HepG2 (cell line): ENCODE results near the gene URM1.

Source experiments
- CBFB ChIP-seq: sonication (generic); formaldehyde crosslinking; IDR thresholded peaks from 2 replicates; pipeline ENCODE4 v1.4.0; 2020; ENCODE audit warnings: missing genetic modification reagents
- CHD2 ChIP-seq: IDR thresholded peaks from 2 replicates; pipeline ENCODE4 v1.6.1; 2011; ENCODE audit warnings: low read depth, low read length, improper control_type of control experiment
- KDM1A ChIP-seq: IDR thresholded peaks from 2 replicates; pipeline ENCODE4 v1.6.1; 2016; ENCODE audit warnings: missing compliant biosample characterization
- NFE2 ChIP-seq: sonication (generic); formaldehyde crosslinking; IDR thresholded peaks from 2 replicates; pipeline ENCODE4 v1.4.0; 2020; ENCODE audit warnings: missing genetic modification reagents
- PCBP2 ChIP-seq: fragments of 200-400 bp; formaldehyde crosslinking; optimal IDR thresholded peaks from 2 replicates; pipeline ENCODE3; 2018; ENCODE audit warnings: low read length, low read depth; ENCODE audit not compliant: poor library complexity, severe bottlenecking
- RFX3 ChIP-seq: IDR thresholded peaks from 2 replicates; pipeline ENCODE4 v1.6.1; 2016; ENCODE audit warnings: missing biosample characterization, missing genetic modification reagents
- SETDB1 ChIP-seq: sonication (generic); formaldehyde crosslinking; IDR thresholded peaks from 2 replicates; pipeline ENCODE4 v1.5.1; 2020; ENCODE audit warnings: missing genetic modification reagents, mild to moderate bottlenecking, borderline replicate concordance
- ZNF337 ChIP-seq: sonication (generic); formaldehyde crosslinking; IDR thresholded peaks from 2 replicates; pipeline ENCODE4 v1.5.1; 2020; ENCODE audit warnings: missing genetic modification reagents, low read depth, mild to moderate bottlenecking, borderline replicate concordance
- ZNF670 ChIP-seq: sonication (generic); formaldehyde crosslinking; IDR thresholded peaks from 2 replicates; pipeline ENCODE4 v1.8.0; 2022; ENCODE audit warnings: mild to moderate bottlenecking, missing genetic modification reagents, borderline replicate concordance
- TF ChIP-seq, protein P1 (sequence below): sonication (generic); formaldehyde crosslinking; IDR thresholded peaks from 2 replicates; pipeline ENCODE4 v1.4.0; 2020; ENCODE audit warnings: missing genetic modification reagents, mild to moderate bottlenecking, borderline replicate concordance

DNA sequence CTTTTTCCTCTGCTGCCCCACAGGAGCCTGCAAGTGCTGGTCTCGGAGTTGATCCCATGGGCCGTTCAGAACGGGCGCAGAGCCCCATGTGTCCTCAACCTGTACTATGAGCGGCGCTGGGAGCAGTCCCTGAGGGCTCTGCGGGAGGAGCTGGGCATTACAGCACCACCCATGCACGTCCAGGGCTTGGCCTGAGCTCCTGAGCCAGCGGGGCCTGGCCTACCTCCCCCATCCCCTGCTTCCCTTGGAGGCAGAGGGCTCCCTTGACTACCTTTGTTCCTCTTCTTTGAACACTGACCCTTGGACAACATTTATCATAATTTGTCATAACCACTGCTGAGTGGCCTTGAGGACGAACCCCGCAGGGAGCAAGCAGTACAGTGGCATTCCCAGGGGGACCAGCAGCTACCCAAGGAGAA lies 37.7 kb upstream of the URM1 start:
- TF ChIP-seq SETDB1 (CRISPR knock-in tag) (no peak), ZNF337 (CRISPR knock-in tag) (no peak), CHD2 (no peak), KDM1A (CRISPR knock-in tag) (no peak), CBFB (no peak), PCBP2 (no peak), ZNF670 (no peak), NFE2 (no peak), RFX3 (CRISPR knock-in tag) (no peak)
- TF ChIP-seq, protein P1, sequence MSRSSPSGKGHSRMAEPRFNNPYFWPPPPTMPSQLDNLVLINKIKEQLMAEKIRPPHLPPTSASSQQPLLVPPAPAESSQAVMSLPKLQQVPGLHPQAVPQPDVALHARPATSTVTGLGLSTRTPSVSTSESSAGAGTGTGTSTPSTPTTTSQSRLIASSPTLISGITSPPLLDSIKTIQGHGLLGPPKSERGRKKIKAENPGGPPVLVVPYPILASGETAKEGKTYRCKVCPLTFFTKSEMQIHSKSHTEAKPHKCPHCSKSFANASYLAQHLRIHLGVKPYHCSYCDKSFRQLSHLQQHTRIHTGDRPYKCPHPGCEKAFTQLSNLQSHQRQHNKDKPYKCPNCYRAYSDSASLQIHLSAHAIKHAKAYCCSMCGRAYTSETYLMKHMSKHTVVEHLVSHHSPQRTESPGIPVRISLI (CRISPR knock-in tag), result no peak
